GM19438 (cell line): ENCODE results near the gene KLF5.
"Not testable (repeated sequence)": the region's sequence is repeated elsewhere in the genome, so short reads cannot be mapped to it uniquely, and the experiment has no call there.

Experiments used
- ATAC-seq: cut with Tn5 transposase; IDR thresholded peaks from one replicate; pipeline ENCODE4 v1.9.1; 2021; ENCODE audit warnings: low read depth; ENCODE audit not compliant: unreplicated experiment

Gene KLF5

GRCh38 chr13:73058736-73059459, at the start of gene KLF5:
TSS of gene KLF5 (plus strand) at chr13:73059005. CDS start at chr13:73059328, 323 bp downstream.
- peak; percentile 96 for ATAC-seq

GRCh38 chr13:73011751-73012150, 47.1 kb upstream of the KLF5 start:
- no peak for ATAC-seq

- ATAC-seq: no peak
Measured at GRCh38 chr13:73015805-73016204, 43.0 kb upstream of the KLF5 start.

GRCh38 chr13:73018336-73018735, 40.5 kb upstream of the KLF5 start:
- ATAC-seq: no peak

GRCh38 chr13:73025217-73026012, 33.4 kb upstream of the KLF5 start:
- ATAC-seq: no peak

GRCh38 chr13:73034901-73035300, 23.9 kb upstream of the KLF5 start:
- ATAC-seq: no peak

GRCh38 chr13:73035660-73036059, 23.1 kb upstream of the KLF5 start:
- no peak for ATAC-seq

- ATAC-seq: no peak
Measured at GRCh38 chr13:73036566-73036965, 22.2 kb upstream of the KLF5 start.

GRCh38 chr13:73038064-73038463, 20.7 kb upstream of the KLF5 start:
- no peak for ATAC-seq

- ATAC-seq: no peak
Measured at GRCh38 chr13:73039201-73040108, 19.4 kb upstream of the KLF5 start.

- no peak for ATAC-seq
Measured at GRCh38 chr13:73040484-73040883, 18.3 kb upstream of the KLF5 start.

GRCh38 chr13:73040968-73041596, 17.7 kb upstream of the KLF5 start:
- ATAC-seq: no peak

- ATAC-seq: no peak
Measured at GRCh38 chr13:73045031-73045430, 13.8 kb upstream of the KLF5 start.

GRCh38 chr13:73048615-73049014, 10.2 kb upstream of the KLF5 start:
- ATAC-seq: not testable (repeated sequence)

- ATAC-seq: no peak
Measured at GRCh38 chr13:73054712-73055111, 4.1 kb upstream of the KLF5 start.

- ATAC-seq: no peak
Measured at GRCh38 chr13:73055813-73056564, 2.8 kb upstream of the KLF5 start.

- ATAC-seq: no peak
Measured at GRCh38 chr13:73056565-73056962, 2.2 kb upstream of the KLF5 start.

- ATAC-seq: no peak
Measured at GRCh38 chr13:73057284-73058063, 1.3 kb upstream of the KLF5 start.

GRCh38 chr13:73058064-73058313, 816 bp upstream of the KLF5 start:
- ATAC-seq: no peak
